GM19239 (cell line): ENCODE data around the gene ENO2.
"Not testable (repeated sequence)": the region's sequence is repeated elsewhere in the genome, so short reads cannot be mapped to it uniquely, and the experiment has no call there.

Experiments used
- DNase-seq: peaks from one replicate; pipeline ENCODE4 v3.0.0; 2011; ENCODE audit warnings: low spot score; ENCODE audit not compliant: insufficient read length
- FAIRE-seq: peaks from 2 replicates; lab custom pipeline; 2011; peaks lifted over from hg19 to GRCh38; lab: Jason Lieb, UNC

Gene ENO2

GRCh38 chr12:6884539-6884938 is 29.8 kb upstream of the ENO2 start:
- FAIRE-seq = no peak
- DNase-seq = no peak

- not testable (repeated sequence) for DNase-seq, FAIRE-seq
Measured at GRCh38 chr12:6886206-6886999, 28.0 kb upstream of the ENO2 start.

DNA sequence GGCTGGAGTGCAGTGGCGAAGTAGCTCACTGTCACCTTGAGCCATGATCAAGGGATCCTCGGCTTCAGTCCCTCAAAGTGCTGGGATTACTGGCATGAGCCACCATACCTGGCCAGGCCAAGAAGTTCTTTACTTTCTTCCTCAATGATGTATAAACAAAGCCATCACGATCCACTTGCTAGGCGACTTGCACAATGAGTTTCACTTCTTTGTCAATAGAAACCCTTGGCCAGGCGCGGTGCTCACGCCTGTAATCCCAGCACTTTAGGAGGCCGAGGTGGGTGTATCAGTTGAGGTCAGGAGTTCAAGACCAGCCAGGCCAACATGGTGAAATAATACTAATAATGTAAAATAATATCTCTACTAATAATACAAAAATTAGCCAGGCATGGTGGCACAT is 26.9 kb upstream of the ENO2 start:
- FAIRE-seq = no peak
- no peak for DNase-seq

GRCh38 chr12:6888360-6888759 is 26.0 kb upstream of the ENO2 start:
- FAIRE-seq (no peak), DNase-seq (no peak)

- not testable (repeated sequence) for FAIRE-seq, DNase-seq
Measured at GRCh38 chr12:6888794-6889193, 25.6 kb upstream of the ENO2 start.

- DNase-seq, FAIRE-seq: not testable (repeated sequence)
Measured at GRCh38 chr12:6889775-6890573, 24.4 kb upstream of the ENO2 start.

GRCh38 chr12:6890789-6891645 is 23.4 kb upstream of the ENO2 start:
- peak; percentile 94 for FAIRE-seq
- DNase-seq = peak; percentile 93

DNA sequence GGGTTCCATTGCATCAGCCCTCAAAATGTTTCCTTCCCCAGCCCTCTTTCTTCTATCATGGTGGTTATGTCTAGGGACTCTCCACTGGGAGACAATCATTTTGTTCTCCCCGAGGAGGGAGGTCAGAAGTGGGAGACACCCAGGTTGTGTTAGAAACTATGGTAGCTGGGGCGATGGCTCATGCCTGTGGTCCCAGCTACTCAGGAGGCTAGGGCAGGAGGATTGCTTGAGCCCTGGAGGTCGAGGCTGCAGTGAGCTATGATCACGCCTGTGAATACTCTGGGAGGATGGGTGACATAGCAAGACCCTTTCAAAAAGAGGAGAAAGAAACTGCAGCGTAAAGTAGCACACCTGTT is 22.8 kb upstream of the ENO2 start:
- DNase-seq = no peak
- FAIRE-seq = no peak

GRCh38 chr12:6892683-6893082 is 21.7 kb upstream of the ENO2 start:
- FAIRE-seq, DNase-seq: not testable (repeated sequence)

DNA sequence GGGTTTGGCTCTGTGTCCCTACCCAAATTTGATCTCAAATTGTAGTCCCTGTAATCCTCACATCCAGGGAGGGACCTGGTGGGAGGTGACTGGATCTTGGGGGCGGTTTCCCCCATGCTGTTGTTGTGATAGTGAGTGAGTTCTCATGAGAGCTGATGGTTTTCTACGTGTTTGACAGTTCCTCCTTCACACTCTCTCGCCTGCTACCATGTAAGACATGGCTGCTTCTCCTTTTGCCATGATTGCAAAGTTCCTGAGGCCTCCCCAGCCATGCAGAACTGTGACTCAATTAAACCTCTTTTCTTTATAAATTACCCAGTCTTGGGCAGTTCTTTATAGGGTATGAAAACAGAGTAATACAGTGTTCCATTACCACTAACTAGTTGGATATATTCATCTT is 20.1 kb upstream of the ENO2 start:
- DNase-seq (no peak), FAIRE-seq (no peak)

- FAIRE-seq (no peak), DNase-seq (no peak)
Measured at GRCh38 chr12:6896846-6897435, 17.4 kb upstream of the ENO2 start.

- FAIRE-seq = no peak
- DNase-seq = no peak
Measured at GRCh38 chr12:6899427-6899826, 15.0 kb upstream of the ENO2 start.

DNA sequence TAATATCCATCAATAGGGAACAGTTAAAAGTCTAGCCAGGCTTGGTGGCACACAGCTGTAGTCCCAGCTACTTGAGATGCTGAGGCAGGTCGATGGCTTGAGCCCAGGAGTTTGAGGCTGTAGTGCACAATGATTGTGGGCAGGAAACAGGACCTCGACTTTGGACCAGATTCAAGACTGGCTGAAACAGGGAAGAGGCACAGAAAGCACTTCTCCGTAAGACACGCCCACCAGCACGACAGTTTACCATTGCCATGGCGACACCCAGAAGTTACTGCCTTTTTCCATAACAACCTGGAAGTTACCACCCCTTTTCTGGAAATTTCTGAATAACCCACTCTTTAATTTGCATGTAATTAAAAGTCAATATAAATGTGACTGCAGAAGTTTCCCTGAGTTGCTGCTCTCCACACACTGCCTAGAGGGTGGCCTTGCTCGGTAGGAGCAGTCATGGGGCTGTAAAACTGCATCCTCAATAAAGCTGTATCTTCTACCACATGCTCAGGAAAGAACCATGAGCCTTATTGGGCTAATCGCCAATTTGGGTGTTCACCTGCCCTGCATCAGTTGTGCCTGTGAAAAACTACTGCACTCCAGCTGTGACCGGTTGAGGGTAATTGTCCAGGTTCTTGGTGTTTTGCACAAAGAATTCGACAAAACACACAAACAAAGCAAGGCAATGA is 14.4 kb upstream of the ENO2 start:
- FAIRE-seq (no peak), DNase-seq (no peak)

GRCh38 chr12:6902448-6902847 is 11.9 kb upstream of the ENO2 start:
- FAIRE-seq = no peak

GRCh38 chr12:6903722-6904121 is 10.7 kb upstream of the ENO2 start:
- no peak for DNase-seq
- no peak for FAIRE-seq

More at GRCh38 chr12:6902448-6902847, 11.9 kb upstream of the ENO2 start:
- no peak for DNase-seq

- FAIRE-seq (peak; percentile 100), DNase-seq (peak; percentile 85)
Measured at GRCh38 chr12:6904280-6905276, 9.8 kb upstream of the ENO2 start, which contains the start of gene LRRC23. Gene LRRC23 (plus strand): TSS chr12:6904822. CDS start chr12:6905634, 812 bp downstream.

DNA sequence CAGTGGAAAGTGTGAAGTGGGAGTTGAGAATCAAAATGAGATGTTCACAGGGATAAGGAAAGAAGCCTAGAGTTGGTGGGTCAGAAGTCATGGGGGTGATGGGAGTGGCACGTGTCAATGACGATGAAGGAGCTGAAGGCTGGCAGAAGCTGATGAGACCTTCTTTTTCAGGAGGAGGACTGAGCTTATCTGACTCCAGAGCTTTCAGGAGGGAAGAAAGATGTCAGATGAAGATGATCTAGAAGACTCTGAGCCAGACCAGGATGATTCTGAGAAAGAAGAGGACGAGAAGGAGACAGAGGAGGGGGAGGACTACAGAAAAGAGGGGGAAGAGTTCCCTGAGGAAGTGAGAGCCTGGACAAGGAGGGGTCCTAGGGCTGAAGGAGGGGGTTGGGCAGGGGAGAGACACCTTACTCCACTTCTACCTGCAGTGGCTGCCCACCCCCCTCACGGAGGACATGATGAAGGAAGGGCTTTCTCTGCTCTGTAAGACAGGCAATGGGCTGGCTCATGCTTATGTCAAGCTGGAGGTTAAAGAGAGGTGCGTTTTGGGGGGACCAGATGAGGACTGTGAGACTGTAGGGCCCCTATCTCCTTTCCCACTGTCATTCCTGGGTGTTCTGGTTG is 8.9 kb upstream of the ENO2 start:
- DNase-seq (no peak), FAIRE-seq (no peak)

GRCh38 chr12:6908141-6908540 is 6.2 kb upstream of the ENO2 start:
- not testable (repeated sequence) for FAIRE-seq

More at GRCh38 chr12:6908141-6908540, 6.2 kb upstream of the ENO2 start:
- DNase-seq = not testable (repeated sequence)
